Stimulated activated CD8-positive, alpha-beta memory T cell treated with anti-CD3 and anti-CD28 coated beads, Interleukin-12 subunit alpha, Interleukin-12 subunit beta, amount 100 ng/mL, for 24 hours (primary cell): ENCODE data around the gene PRR23C.

Source experiments
- DNase-seq: peaks from one replicate; pipeline ENCODE4 v3.0.0-alpha.2; 2020; ENCODE audit errors: extremely low read depth

Gene PRR23C

DNA sequence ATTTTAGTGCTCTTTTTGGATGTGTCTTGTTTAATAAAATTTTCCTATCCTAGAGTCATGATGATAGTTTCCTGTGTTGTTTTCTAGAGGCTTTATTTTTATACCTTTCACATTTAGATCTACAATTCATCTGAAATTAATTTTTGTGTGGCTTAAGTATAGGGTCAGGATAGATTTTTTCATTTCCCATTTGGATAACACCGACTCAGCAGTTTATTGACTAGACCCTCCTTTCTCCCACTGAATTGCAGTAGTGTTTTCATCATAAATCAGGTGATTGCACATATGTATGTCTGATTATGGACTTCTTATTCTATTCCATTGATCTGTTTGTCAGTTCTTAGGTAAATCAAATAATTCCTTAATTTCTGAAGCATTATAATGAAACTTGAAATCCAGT, 49.0 kb downstream of the PRR23C start:
- no peak for DNase-seq
